LoVo (cell line): Measurements from ENCODE around the gene RRP8.

Source experiments
- DNase-seq: peaks from one replicate; pipeline ENCODE4 v3.0.0-alpha.2; 2016; ENCODE audit warnings: low spot score

Gene RRP8

GRCh38 chr11:6599881-6600390 is 3.5 kb downstream of the RRP8 start:
- DNase-seq: no peak

GRCh38 chr11:6599449-6599848 is 4.0 kb downstream of the RRP8 start:
- no peak for DNase-seq

- no peak for DNase-seq
These were observed 4.9 kb downstream of the RRP8 start for GRCh38 chr11:6598555-6598954.

GRCh38 chr11:6596239-6596877 is 7.1 kb downstream of the RRP8 start:
- no peak for DNase-seq

GRCh38 chr11:6594142-6594768 is 9.2 kb downstream of the RRP8 start:
- no peak for DNase-seq

GRCh38 chr11:6588018-6588417 is 15.4 kb downstream of the RRP8 start:
- DNase-seq: no peak

- no peak for DNase-seq
These were observed 16.0 kb downstream of the RRP8 start for GRCh38 chr11:6587360-6587953.

- DNase-seq: no peak
These were observed 16.7 kb downstream of the RRP8 start for GRCh38 chr11:6586434-6587359.

GRCh38 chr11:6584528-6584927 is 18.9 kb downstream of the RRP8 start:
- no peak for DNase-seq

GRCh38 chr11:6583584-6583983 is 19.8 kb downstream of the RRP8 start:
- DNase-seq: no peak

- no peak for DNase-seq
These were observed 23.7 kb downstream of the RRP8 start for GRCh38 chr11:6579681-6580080.

- DNase-seq: no peak
These were observed 25.3 kb downstream of the RRP8 start for GRCh38 chr11:6578134-6578533.

GRCh38 chr11:6576471-6577373 is 26.7 kb downstream of the RRP8 start:
- no peak for DNase-seq

GRCh38 chr11:6574816-6575715 is 28.4 kb downstream of the RRP8 start:
- no peak for DNase-seq

GRCh38 chr11:6572215-6572614 is 31.2 kb downstream of the RRP8 start:
- no peak for DNase-seq

- no peak for DNase-seq
These were observed 31.9 kb downstream of the RRP8 start for GRCh38 chr11:6571434-6572008.

- no peak for DNase-seq
These were observed 32.6 kb downstream of the RRP8 start for GRCh38 chr11:6570691-6571427.

- DNase-seq: no peak
These were observed 33.7 kb downstream of the RRP8 start for GRCh38 chr11:6569706-6570105.
